H1 (cell line): ENCODE data around the gene PMEPA1. TPM values are rescaled to one million over a fixed set of nuclear protein-coding genes. Genes with fewer than 3 reads are reported as not detected.

ENCODE experiments used
- BACH1 ChIP-seq: IDR thresholded peaks from 2 replicates; pipeline ENCODE4 v1.6.1; 2012; ENCODE audit warnings: low read length, improper control_type of control experiment
- BCL11A ChIP-seq, 2 experiments: IDR thresholded peaks; one replicate each; pipeline ENCODE4 v1.6.1; 2011; ENCODE audit warnings: low read depth in 2 of 2, low read length in 2 of 2, mild to moderate bottlenecking in 2 of 2
- BRCA1 ChIP-seq: IDR thresholded peaks from 2 replicates; pipeline ENCODE4 v1.6.1; 2012; ENCODE audit warnings: low read depth, low read length, improper control_type of control experiment
- CEBPB ChIP-seq: IDR thresholded peaks from 2 replicates; pipeline ENCODE4 v1.6.1; 2012; ENCODE audit warnings: low read depth, low read length
- CHD2 ChIP-seq: IDR thresholded peaks from 2 replicates; pipeline ENCODE4 v1.6.1; 2012; ENCODE audit warnings: low read length, improper control_type of control experiment
- CREB1 ChIP-seq: IDR thresholded peaks from 2 replicates; pipeline ENCODE4 v1.6.1; 2012; ENCODE audit warnings: inconsistent platforms
- GABPA ChIP-seq: IDR thresholded peaks from 2 replicates; pipeline ENCODE4 v1.6.1; 2011; ENCODE audit warnings: mild to moderate bottlenecking, low read length, moderate library complexity, borderline replicate concordance; ENCODE audit not compliant: insufficient read depth
- GTF2F1 ChIP-seq: IDR thresholded peaks from 2 replicates; pipeline ENCODE4 v1.6.1; 2012; ENCODE audit warnings: low read depth, low read length, improper control_type of control experiment, borderline replicate concordance
- HDAC6 ChIP-seq: IDR thresholded peaks from one replicate; pipeline ENCODE4 v1.7.1; 2012; ENCODE audit warnings: low read depth, mild to moderate bottlenecking, inconsistent platforms, low read length, moderate library complexity
- SP2 ChIP-seq: IDR thresholded peaks from 2 replicates; pipeline ENCODE4 v1.6.1; 2012; ENCODE audit warnings: mild to moderate bottlenecking, low read length, inconsistent platforms
- TAF7 ChIP-seq: optimal IDR thresholded peaks from 2 replicates; pipeline ENCODE3; 2011; ENCODE audit warnings: low read depth, mild to moderate bottlenecking, inconsistent platforms, low read length, moderate library complexity, borderline replicate concordance
- polyA plus RNA-seq, 7 experiments: library from polyadenylated mRNA; depleted of rRNA in 3 of 7; stranded (reverse) in 5 of 7; unstranded in 2 of 7; fragments of >200 nt in 5 of 7; fragments of 200-250 nt in 2 of 7; gene quantifications; 1 replicate in 5 of 7; 2 replicates in 1 of 7; 4 replicates in 1 of 7; pipeline versions ENCODE4 v1.2.1 to v1.2.3, GENCODE V29; 2011 to 2013; ENCODE audit warnings: missing spikeins in 2 of 7, mixed read lengths in 2 of 7
- total RNA-seq: library from RNA; stranded (reverse); fragmentation: NEBNext Ultra II Directional; extraction: Animal tissue kit (Norgen Biotek cat#: 25700); gene quantifications from 2 replicates; pipeline ENCODE4 v1.2.1, GENCODE V29; 2021
- TF ChIP-seq, protein P1 (sequence below): fragments of 300-600 bp; sonication (generic); IDR thresholded peaks from 2 replicates; pipeline ENCODE4 v1.7.1; 2012; ENCODE audit warnings: low read length, moderate library complexity, mild to moderate bottlenecking, inconsistent platforms; ENCODE audit not compliant: insufficient replicate concordance

The PMEPA1 gene
- total and polyA plus RNA-seq, 2 of the 8 experiments (the other 6 are each of a cell fraction or from before 2014, with no cell fraction given): 12.7 to 20.5 TPM

GRCh38 chr20:57749131-57749690, 39.4 kb upstream of the PMEPA1 start (continued):
- TF ChIP-seq, protein P1, sequence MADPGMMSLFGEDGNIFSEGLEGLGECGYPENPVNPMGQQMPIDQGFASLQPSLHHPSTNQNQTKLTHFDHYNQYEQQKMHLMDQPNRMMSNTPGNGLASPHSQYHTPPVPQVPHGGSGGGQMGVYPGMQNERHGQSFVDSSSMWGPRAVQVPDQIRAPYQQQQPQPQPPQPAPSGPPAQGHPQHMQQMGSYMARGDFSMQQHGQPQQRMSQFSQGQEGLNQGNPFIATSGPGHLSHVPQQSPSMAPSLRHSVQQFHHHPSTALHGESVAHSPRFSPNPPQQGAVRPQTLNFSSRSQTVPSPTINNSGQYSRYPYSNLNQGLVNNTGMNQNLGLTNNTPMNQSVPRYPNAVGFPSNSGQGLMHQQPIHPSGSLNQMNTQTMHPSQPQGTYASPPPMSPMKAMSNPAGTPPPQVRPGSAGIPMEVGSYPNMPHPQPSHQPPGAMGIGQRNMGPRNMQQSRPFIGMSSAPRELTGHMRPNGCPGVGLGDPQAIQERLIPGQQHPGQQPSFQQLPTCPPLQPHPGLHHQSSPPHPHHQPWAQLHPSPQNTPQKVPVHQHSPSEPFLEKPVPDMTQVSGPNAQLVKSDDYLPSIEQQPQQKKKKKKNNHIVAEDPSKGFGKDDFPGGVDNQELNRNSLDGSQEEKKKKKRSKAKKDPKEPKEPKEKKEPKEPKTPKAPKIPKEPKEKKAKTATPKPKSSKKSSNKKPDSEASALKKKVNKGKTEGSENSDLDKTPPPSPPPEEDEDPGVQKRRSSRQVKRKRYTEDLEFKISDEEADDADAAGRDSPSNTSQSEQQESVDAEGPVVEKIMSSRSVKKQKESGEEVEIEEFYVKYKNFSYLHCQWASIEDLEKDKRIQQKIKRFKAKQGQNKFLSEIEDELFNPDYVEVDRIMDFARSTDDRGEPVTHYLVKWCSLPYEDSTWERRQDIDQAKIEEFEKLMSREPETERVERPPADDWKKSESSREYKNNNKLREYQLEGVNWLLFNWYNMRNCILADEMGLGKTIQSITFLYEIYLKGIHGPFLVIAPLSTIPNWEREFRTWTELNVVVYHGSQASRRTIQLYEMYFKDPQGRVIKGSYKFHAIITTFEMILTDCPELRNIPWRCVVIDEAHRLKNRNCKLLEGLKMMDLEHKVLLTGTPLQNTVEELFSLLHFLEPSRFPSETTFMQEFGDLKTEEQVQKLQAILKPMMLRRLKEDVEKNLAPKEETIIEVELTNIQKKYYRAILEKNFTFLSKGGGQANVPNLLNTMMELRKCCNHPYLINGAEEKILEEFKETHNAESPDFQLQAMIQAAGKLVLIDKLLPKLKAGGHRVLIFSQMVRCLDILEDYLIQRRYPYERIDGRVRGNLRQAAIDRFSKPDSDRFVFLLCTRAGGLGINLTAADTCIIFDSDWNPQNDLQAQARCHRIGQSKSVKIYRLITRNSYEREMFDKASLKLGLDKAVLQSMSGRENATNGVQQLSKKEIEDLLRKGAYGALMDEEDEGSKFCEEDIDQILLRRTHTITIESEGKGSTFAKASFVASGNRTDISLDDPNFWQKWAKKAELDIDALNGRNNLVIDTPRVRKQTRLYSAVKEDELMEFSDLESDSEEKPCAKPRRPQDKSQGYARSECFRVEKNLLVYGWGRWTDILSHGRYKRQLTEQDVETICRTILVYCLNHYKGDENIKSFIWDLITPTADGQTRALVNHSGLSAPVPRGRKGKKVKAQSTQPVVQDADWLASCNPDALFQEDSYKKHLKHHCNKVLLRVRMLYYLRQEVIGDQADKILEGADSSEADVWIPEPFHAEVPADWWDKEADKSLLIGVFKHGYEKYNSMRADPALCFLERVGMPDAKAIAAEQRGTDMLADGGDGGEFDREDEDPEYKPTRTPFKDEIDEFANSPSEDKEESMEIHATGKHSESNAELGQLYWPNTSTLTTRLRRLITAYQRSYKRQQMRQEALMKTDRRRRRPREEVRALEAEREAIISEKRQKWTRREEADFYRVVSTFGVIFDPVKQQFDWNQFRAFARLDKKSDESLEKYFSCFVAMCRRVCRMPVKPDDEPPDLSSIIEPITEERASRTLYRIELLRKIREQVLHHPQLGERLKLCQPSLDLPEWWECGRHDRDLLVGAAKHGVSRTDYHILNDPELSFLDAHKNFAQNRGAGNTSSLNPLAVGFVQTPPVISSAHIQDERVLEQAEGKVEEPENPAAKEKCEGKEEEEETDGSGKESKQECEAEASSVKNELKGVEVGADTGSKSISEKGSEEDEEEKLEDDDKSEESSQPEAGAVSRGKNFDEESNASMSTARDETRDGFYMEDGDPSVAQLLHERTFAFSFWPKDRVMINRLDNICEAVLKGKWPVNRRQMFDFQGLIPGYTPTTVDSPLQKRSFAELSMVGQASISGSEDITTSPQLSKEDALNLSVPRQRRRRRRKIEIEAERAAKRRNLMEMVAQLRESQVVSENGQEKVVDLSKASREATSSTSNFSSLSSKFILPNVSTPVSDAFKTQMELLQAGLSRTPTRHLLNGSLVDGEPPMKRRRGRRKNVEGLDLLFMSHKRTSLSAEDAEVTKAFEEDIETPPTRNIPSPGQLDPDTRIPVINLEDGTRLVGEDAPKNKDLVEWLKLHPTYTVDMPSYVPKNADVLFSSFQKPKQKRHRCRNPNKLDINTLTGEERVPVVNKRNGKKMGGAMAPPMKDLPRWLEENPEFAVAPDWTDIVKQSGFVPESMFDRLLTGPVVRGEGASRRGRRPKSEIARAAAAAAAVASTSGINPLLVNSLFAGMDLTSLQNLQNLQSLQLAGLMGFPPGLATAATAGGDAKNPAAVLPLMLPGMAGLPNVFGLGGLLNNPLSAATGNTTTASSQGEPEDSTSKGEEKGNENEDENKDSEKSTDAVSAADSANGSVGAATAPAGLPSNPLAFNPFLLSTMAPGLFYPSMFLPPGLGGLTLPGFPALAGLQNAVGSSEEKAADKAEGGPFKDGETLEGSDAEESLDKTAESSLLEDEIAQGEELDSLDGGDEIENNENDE: no peak
- no peak for TF ChIP-seq SP2
- TF ChIP-seq BCL11A (IDR thresholded peaks at IDR 0.05; ENCODE audit: low read depth in 2 of 2, low read length in 2 of 2): no peak
- no peak for TF ChIP-seq CREB1
- no peak for TF ChIP-seq GABPA
- TF ChIP-seq BRCA1: no peak
- no peak for TF ChIP-seq HDAC6
- TF ChIP-seq TAF7: no peak
- no peak for TF ChIP-seq BACH1
- no peak for TF ChIP-seq CEBPB
- TF ChIP-seq CHD2: no peak
- no peak for TF ChIP-seq GTF2F1
